GM06990 (cell line): Measurements from ENCODE around the gene GIPC3.

Experiments used
- DNase-seq: peaks from one replicate; pipeline ENCODE4 v3.0.0-alpha.2; 2011; ENCODE audit not compliant: insufficient read length; ENCODE audit errors: extremely low read depth
- H3K27me3 ChIP-seq: replicated peaks from 2 replicates; pipeline ENCODE4 v1.6.0; 2011; ENCODE audit warnings: low read length; ENCODE audit not compliant: control insufficient read depth, insufficient read depth
- H3K36me3 ChIP-seq: 2 replicates; pipeline ENCODE4 v1.5.1; 2011; ENCODE audit warnings: low read length; ENCODE audit not compliant: control insufficient read depth, insufficient read depth
- H3K4me3 ChIP-seq: replicated peaks from 2 replicates; pipeline ENCODE4 v1.5.1; 2011; ENCODE audit warnings: low read depth, mild to moderate bottlenecking, control low read depth, low read length
- TF ChIP-seq, protein P1 (sequence below): IDR thresholded peaks from 2 replicates; pipeline ENCODE4 v1.5.1; 2011; ENCODE audit warnings: low read length, control low read depth, mild to moderate bottlenecking, inconsistent platforms; ENCODE audit not compliant: insufficient read depth, poor library complexity, severe bottlenecking

Gene GIPC3

GRCh38 chr19:3585301-3586126 lies at the start of gene GIPC3:
Gene GIPC3, plus strand, starts transcription at chr19:3585478. Its CDS starts 120 bp downstream, at chr19:3585598.
- Histone ChIP-seq H3K4me3 (no peak within 1 kb of the TSS), H3K36me3 (no peaks in the 10 kb centered on the region), H3K27me3 (no peaks in the 10 kb centered on the region; the same call in 1 of the 2 replicates)
- DNase-seq: no peak
- TF ChIP-seq, protein P1, sequence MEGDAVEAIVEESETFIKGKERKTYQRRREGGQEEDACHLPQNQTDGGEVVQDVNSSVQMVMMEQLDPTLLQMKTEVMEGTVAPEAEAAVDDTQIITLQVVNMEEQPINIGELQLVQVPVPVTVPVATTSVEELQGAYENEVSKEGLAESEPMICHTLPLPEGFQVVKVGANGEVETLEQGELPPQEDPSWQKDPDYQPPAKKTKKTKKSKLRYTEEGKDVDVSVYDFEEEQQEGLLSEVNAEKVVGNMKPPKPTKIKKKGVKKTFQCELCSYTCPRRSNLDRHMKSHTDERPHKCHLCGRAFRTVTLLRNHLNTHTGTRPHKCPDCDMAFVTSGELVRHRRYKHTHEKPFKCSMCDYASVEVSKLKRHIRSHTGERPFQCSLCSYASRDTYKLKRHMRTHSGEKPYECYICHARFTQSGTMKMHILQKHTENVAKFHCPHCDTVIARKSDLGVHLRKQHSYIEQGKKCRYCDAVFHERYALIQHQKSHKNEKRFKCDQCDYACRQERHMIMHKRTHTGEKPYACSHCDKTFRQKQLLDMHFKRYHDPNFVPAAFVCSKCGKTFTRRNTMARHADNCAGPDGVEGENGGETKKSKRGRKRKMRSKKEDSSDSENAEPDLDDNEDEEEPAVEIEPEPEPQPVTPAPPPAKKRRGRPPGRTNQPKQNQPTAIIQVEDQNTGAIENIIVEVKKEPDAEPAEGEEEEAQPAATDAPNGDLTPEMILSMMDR: no peak

GRCh38 chr19:3535563-3535965 lies 49.7 kb upstream of the GIPC3 start:
- no peak for DNase-seq
- Histone ChIP-seq H3K27me3 (no peaks in the 10 kb centered on the region), H3K36me3 (peaks cover 32% of the 10 kb centered on the region), H3K4me3 (no peak overlapping the region)
- TF ChIP-seq, protein P1: no peak

- Histone ChIP-seq H3K36me3 (peaks cover 32% of the 10 kb centered on the region), H3K27me3 (no peaks in the 10 kb centered on the region), H3K4me3 (no peak overlapping the region)
- TF ChIP-seq, protein P1: no peak
- no peak for DNase-seq
These were observed 49.3 kb upstream of the GIPC3 start for GRCh38 chr19:3535981-3536380.

DNA sequence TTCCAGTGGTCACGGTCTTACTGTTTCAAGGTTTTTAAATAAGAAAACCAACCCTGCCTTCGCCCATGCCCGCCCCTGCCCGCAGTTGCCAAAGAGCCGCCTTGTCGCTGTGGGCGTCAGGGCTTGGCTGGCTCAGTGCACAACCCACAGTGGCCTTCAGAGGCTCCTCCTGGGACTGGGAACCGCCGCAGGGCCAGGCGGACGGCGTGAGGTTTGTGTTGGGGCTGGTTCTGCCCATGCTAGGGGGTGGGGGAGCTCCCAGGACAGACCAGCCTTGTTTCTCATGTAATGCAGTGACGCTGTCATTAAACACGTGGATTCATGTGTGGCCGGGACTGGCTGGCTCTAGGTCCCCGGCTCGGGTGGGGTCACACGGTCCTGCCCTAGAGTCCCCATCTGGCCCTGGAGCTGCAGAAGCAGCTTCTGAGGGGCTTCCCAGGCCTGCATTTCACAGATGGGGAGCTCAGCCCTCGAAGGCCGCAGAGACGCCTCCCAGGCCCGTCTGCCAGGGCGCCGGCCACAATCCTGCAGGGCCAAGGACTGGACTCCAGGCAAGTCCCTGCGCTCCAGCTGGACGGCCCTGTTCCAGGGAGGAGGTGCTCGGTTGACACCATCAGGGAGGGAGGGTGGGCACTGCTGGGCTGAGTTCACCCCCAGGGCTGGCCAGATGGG lies 48.7 kb upstream of the GIPC3 start:
- no peak for DNase-seq

GRCh38 chr19:3537101-3537437 lies 48.2 kb upstream of the GIPC3 start:
- Histone ChIP-seq H3K27me3 (no peaks in the 10 kb centered on the region), H3K36me3 (peaks cover 26% of the 10 kb centered on the region), H3K4me3 (no peak overlapping the region)
- no peak for DNase-seq
- TF ChIP-seq, protein P1: no peak

More for the DNA sequence above, 48.7 kb upstream of the GIPC3 start:
- TF ChIP-seq, protein P1: no peak
- H3K36me3 ChIP-seq: peaks cover 27% of the 10 kb centered on the region
- H3K4me3 ChIP-seq: no peak overlapping the region
- H3K27me3 ChIP-seq: no peaks in the 10 kb centered on the region
